ENCODE measurements around the gene ARID1B.

Gene ARID1B

DNA sequence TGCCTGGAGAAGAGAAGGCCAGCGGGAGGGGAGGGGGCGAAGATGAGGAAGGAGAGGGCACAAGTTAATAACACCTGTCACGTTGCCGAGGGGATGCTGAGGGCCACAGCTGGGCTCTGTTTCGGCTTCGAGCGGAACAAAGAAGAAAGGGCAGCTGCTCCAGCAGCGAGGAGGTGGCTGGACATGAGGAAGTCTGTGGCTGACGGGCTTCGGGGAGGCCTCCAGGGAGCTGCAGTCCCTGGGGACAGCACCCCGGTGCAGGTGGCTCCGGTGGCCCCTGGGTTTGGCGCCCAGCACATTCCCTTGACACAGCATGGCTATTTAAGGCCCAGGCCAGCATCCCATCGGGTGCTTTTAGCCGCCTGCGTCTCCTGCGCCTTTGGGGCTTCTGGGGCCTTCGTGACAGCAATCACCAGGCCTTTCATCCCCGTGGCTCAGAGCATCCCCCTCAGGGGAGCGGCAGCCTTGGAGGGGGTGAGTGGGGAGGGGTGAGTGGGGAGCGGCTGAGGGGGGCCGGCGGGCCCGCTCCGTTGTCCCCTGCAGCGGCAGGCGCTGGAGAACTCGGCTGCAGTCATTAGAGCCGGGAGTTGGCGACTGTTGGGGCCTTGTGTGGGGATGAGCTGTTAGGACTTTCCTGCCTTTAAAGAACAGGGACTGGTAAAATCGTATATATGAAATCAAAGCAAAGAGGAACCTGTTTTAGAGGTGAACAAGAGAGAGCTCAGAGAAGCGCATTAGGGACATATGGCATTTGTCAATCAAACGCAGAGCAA lies 447.2 kb downstream of the ARID1B start:
- DNase-seq (ENCODE audit: low read depth in 2 of 2), result no peak

GRCh38 chr6:157224951-157225574 lies 447.9 kb downstream of the ARID1B start:
- DNase-seq (ENCODE audit: low read depth in 2 of 2), result no peak

- no peak for DNase-seq (ENCODE audit: low read depth in 2 of 2)
These were observed 448.4 kb downstream of the ARID1B start for GRCh38 chr6:157225575-157225995.

DNA sequence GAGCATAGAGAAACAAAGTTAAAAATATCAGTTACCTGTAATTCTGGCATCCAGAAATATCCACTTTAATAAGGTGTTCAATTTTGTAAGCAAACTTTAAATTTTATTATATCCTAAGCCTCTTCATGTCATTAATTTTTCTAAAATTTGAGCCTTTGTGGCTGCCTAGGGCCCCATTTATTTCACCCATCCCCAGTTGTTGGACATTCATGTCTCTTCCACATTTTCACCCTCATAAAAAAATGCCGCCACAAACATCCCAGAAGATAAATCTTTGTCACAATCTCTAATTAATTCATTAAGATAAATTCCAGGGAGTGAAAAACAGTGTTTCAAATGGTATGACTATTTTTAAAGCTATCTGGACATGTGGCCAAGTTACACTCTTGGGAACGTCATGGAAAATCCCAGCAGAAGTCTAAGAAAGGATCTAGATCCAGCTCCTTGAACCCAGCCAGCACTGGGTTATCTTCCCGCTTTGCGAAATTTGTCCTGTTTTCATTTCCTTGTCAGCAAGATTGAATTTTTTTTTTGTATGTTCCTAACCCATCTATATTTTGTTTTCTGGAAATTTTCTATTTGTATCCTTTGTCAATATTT lies 448.9 kb downstream of the ARID1B start:
- no peak for DNase-seq (ENCODE audit: low read depth in 2 of 2)

- DNase-seq (ENCODE audit: low read depth in 2 of 2), result no peak
These were observed 449.6 kb downstream of the ARID1B start for GRCh38 chr6:157226761-157227160.

DNA sequence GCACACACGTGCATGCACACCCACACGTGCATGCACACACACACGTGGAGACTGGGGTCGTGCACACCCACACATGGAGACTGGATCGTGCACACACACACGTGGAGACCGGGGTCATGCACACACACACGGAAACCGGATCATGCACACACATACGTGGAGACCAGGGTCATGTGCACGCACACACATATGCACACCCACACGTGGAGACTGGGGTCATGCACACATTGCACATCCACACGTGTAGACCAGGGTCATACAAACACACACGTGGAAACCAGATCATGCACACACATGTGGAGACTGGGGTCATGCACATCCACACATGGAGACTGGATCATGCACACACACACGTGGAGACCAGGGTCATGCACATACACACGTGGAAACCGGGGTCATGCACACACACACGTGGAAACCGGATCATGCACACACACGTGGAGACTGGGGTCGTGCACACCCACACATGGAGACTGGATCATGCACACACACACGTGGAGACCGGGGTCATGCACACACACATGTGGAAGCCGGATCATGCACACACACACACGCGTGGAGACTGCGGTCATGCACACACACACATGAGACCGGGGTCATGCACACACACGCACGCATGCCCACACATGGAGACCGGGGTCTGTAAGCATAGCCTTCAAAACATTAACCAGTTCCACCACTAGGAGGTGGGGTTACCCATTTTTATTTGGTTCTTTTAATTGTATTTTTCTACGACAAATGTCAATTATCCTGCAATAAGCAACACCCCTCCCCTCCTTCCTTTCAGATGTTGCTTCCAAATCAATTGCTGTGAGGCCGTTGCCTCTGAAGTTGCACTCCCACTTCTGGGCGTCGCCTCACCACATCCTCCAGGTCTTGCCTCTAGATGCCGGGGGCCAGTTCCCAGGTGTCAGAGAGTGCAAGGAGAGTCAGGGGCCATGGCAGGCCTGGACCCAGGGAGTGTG lies 450.3 kb downstream of the ARID1B start:
- no peak for DNase-seq (ENCODE audit: low read depth in 2 of 2)

GRCh38 chr6:157228426-157229131 lies 451.4 kb downstream of the ARID1B start:
- DNase-seq (ENCODE audit: low read depth in 2 of 2), result no peak

DNA sequence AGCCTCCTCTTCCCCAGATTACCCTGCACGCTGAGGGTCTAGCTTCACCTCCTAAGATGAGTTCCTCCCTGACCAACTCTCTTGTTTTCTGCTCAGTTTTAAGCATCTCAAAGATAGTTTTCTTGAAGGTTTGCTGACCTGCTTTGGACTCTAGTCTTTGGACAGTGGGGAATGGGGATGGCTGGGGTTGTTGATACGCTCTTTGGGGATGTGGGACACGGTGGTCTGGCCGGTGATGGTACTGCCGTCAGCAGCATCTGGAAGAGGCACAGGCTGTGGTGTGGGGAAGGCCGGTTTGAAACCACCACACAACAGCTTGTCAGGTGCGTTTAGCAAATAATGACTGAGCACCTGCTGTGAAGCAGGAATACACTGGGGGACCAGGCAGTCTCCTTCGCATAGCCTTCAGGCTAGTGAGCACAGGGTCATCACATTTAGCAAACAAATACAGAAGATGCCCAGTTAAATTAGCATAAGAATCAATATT lies 452.0 kb downstream of the ARID1B start:
- no peak for DNase-seq (ENCODE audit: low read depth in 2 of 2)

- no peak for DNase-seq (ENCODE audit: low read depth in 2 of 2)
These were observed 452.5 kb downstream of the ARID1B start for GRCh38 chr6:157229713-157230112.

- DNase-seq (ENCODE audit: low read depth in 2 of 2), result no peak
These were observed 453.7 kb downstream of the ARID1B start for GRCh38 chr6:157230910-157231309.

DNA sequence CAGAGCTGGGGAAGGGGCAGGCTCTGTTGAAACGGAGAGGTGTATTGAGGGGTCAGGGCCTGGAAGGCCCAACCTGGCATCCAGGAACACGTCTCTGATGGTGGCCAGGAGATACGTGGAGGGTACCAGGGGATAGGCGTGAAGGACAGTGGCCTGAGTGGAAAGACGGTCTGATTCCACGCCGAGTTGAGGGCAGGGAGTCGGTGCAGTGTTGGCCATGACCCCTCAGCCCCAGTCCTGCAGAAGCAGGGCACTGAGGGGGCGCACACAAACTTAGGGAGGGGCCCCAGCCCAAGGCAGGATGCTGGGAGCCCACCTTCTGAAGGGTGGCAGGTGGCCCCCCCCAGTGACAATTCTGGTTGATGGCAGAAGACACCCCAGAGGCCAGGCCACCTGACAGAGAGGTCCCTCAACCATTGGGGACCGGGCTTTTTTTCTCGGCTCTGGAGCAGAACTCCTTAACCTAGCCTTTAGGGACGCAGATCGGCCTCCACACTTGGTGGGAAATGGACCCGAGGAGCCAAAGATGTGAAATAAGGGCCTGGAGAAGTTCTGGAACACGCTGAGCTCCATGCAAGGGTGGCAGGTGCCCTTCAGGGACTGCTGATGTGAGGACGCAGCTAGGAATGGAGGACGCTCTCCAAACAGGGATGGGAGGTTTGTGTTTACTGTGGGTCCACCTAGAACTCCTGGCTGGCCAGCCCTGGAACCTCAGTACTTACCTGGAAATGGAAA lies 455.1 kb downstream of the ARID1B start:
- no peak for DNase-seq (ENCODE audit: low read depth in 2 of 2)

GRCh38 chr6:157233156-157233555 lies 456.0 kb downstream of the ARID1B start:
- DNase-seq (ENCODE audit: low read depth in 2 of 2), result no peak

- DNase-seq (ENCODE audit: low read depth in 2 of 2), result no peak
These were observed 456.5 kb downstream of the ARID1B start for GRCh38 chr6:157233686-157234085.

- peak; percentile 42 to 48 for DNase-seq (ENCODE audit: low read depth in 2 of 2)
These were observed 458.4 kb downstream of the ARID1B start for GRCh38 chr6:157235600-157236039.

DNA sequence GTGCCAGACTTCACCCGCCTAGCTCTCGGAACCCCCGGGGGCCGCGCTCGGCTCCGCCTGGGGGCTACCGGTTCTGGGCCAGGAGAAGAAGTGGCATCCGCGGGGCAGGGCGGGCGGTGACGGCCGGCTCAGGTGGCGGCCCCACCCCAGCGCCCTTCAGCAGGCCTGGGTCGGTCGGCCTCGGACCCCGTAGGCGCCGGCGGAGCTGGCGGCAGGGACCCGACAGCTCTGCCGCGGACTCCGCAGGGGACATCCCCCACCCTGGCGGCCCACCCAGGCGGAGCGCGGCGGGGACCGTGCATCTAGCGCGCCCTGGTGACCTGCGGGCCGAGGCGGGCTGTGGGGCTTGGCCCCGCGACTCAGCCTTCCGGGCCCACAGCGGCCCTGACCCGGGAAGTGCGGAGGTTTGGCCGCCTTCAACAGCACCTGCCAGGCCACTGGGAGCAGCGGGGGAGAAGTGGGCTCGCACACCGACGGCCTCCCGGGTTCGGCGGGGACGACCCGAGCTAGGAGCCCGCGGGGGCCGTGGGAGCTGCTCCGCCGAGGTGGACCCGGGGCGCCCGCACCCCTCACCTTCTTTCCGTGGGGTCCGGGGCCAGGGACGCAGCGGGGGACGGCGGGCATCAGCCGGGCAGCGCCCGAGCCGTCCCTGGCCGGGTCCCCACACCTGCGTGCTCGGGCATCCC lies 459.0 kb downstream of the ARID1B start:
- no peak for DNase-seq (ENCODE audit: low read depth in 2 of 2)

DNA sequence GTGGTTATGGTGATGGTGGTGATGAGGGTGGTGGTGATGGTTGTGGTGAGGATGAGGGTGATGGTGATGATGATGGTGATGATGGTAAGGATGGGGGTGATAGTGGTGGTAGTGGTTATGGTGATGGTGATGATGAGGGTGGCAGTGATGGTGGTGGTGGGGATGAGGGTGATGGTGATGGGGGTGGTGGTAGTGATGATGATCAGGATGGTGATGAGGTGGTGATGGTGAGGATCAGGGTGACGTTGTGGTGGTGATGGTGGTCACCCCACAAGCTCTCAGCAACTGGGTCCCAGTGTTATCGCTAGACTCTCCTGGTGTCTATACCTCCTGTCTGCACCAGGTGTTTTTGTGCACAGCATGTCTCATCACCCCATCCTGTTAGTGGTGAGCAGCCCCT lies 461.2 kb downstream of the ARID1B start:
- DNase-seq (ENCODE audit: low read depth in 2 of 2), result no peak

- DNase-seq (ENCODE audit: low read depth in 2 of 2), result no peak
These were observed 462.0 kb downstream of the ARID1B start for GRCh38 chr6:157239148-157239547.

DNA sequence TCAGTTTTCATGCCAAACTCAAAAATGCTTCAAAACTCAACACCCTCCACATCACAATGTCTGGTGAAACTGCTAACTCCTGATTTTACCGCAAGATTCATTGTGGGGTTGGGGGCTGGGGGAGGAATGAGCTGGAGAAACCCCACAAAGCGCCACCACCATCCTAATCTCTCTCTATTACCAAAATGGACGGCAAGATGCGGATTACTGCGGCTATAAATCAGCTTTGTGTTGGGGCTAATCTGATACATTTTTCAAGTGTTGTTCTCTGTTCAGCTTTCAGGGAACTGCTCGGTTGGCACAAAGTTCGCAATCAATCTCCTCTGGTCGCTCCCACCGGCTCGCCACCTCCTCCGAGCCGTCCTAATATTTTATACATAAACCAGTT lies 462.5 kb downstream of the ARID1B start:
- no peak for DNase-seq (ENCODE audit: low read depth in 2 of 2)

GRCh38 chr6:157240059-157240959 lies 463.1 kb downstream of the ARID1B start:
- DNase-seq (ENCODE audit: low read depth in 2 of 2), result no peak

Data from stimulated activated CD4-positive, alpha-beta T cell treated with anti-CD3 and anti-CD28 coated beads, Interleukin-4, amount 100 ng/mL, for 48 hours (primary cell).